Trophoblast cell (in vitro differentiated cells and primary cell): ENCODE results near the gene FAM149B1. TPM values are rescaled to one million over a fixed set of nuclear protein-coding genes. Genes with fewer than 3 reads are reported as not detected.
A peak's percentile ranks its signal among the peaks of the same experiment; 100 is the strongest.

Experiments
- DNase-seq, 2 donors: peaks; one replicate each; pipeline ENCODE4 v3.0.0-alpha.2; 2016
- H2AFZ ChIP-seq: 2 replicates; pipeline ENCODE4 v1.6.1; 2013; ENCODE audit warnings: low read length, moderate library complexity, mild to moderate bottlenecking; ENCODE audit not compliant: insufficient read depth, poor library complexity
- H2AK5ac ChIP-seq: 2 replicates; pipeline ENCODE4 v1.6.1; 2013; ENCODE audit warnings: mild to moderate bottlenecking, low read length
- H2BK120ac ChIP-seq: 2 replicates; pipeline ENCODE4 v1.6.1; 2013; ENCODE audit warnings: low read length, mild to moderate bottlenecking, moderate library complexity; ENCODE audit not compliant: insufficient read depth, poor library complexity
- H2BK12ac ChIP-seq: 2 replicates; pipeline ENCODE4 v1.6.1; 2013; ENCODE audit warnings: mild to moderate bottlenecking, low read length, moderate library complexity
- H2BK5ac ChIP-seq: 2 replicates; pipeline ENCODE4 v1.6.1; 2013; ENCODE audit warnings: low read length, low read depth, moderate library complexity, mild to moderate bottlenecking; ENCODE audit not compliant: poor library complexity
- H3K14ac ChIP-seq: 2 replicates; pipeline ENCODE4 v1.6.1; 2013; ENCODE audit warnings: mild to moderate bottlenecking, low read length
- H3K18ac ChIP-seq: 2 replicates; pipeline ENCODE4 v1.6.1; 2013; ENCODE audit warnings: mild to moderate bottlenecking, low read length
- H3K23ac ChIP-seq: 2 replicates; pipeline ENCODE4 v1.6.1; 2013; ENCODE audit warnings: low read length
- H3K27ac ChIP-seq: 2 replicates; pipeline ENCODE4 v1.5.1; 2013; ENCODE audit warnings: low read depth, mild to moderate bottlenecking, inconsistent platforms, low read length, moderate library complexity
- H3K27me3 ChIP-seq: 2 replicates; pipeline ENCODE4 v1.6.1; 2013; ENCODE audit warnings: inconsistent platforms, mild to moderate bottlenecking, low read length, moderate library complexity; ENCODE audit not compliant: insufficient read depth
- H3K36me3 ChIP-seq, 2 experiments: 1 replicate in 1 of 2; 2 replicates in 1 of 2; pipeline ENCODE4 v1.6.1; 2013; ENCODE audit warnings: low read length in 2 of 2, mild to moderate bottlenecking in 2 of 2, moderate library complexity in 1 of 2; ENCODE audit not compliant: insufficient read depth in 2 of 2, control insufficient read depth in 1 of 2
- H3K4ac ChIP-seq: 2 replicates; pipeline ENCODE4 v1.6.1; 2013; ENCODE audit warnings: low read depth, mild to moderate bottlenecking, low read length, moderate library complexity
- H3K4me1 ChIP-seq, 2 experiments: 1 replicate in 1 of 2; 2 replicates in 1 of 2; pipeline ENCODE4 v1.6.1; 2013; ENCODE audit warnings: low read length in 2 of 2, mild to moderate bottlenecking in 2 of 2, moderate library complexity in 1 of 2; ENCODE audit not compliant: insufficient read depth in 2 of 2, control insufficient read depth in 1 of 2
- H3K4me2 ChIP-seq: 2 replicates; pipeline ENCODE4 v1.6.1; 2013; ENCODE audit warnings: inconsistent platforms, mild to moderate bottlenecking, low read length, moderate library complexity
- H3K4me3 ChIP-seq: 2 replicates; pipeline ENCODE4 v1.5.1; 2013; ENCODE audit warnings: mild to moderate bottlenecking, low read depth, low read length, inconsistent platforms
- H3K79me1 ChIP-seq: one replicate; pipeline ENCODE4 v1.6.1; 2013; ENCODE audit warnings: low read length
- H3K79me2 ChIP-seq: 2 replicates; pipeline ENCODE4 v1.6.1; 2013; ENCODE audit warnings: low read length, mild to moderate bottlenecking; ENCODE audit not compliant: control insufficient read depth, insufficient read depth, poor library complexity
- H3K9ac ChIP-seq: 2 replicates; pipeline ENCODE4 v1.6.1; 2013; ENCODE audit warnings: mild to moderate bottlenecking, low read length
- H3K9me3 ChIP-seq: 2 replicates; pipeline ENCODE4 v1.6.1; 2013; ENCODE audit warnings: low read depth, mild to moderate bottlenecking, control low read depth, inconsistent platforms, low read length; ENCODE audit not compliant: insufficient read depth
- H4K12ac ChIP-seq: 2 replicates; pipeline ENCODE4 v1.6.1; 2013; ENCODE audit warnings: low read depth, mild to moderate bottlenecking, low read length, moderate library complexity
- H4K8ac ChIP-seq: 2 replicates; pipeline ENCODE4 v1.6.1; 2013; ENCODE audit warnings: low read depth, mild to moderate bottlenecking, low read length, moderate library complexity
- H4K91ac ChIP-seq: one replicate; pipeline ENCODE4 v1.6.1; 2013; ENCODE audit warnings: low read depth, mild to moderate bottlenecking, low read length, moderate library complexity
- WGBS: extraction: QIAGEN DNeasy Blood & Tissue Kit; methylation state at CpG from one replicate; pipeline ENCODE4 v1.1.7; 2013; ENCODE audit warnings: missing lambda C conversion rate; ENCODE audit not compliant: insufficient read length, insufficient coverage; ENCODE audit errors: extremely low coverage; 5-methylcytosine and 5-hydroxymethylcytosine counted together
- polyA plus RNA-seq: library from polyadenylated mRNA; stranded (reverse); fragments of 200-250 nt; gene quantifications from 2 replicates; pipeline ENCODE4 v1.2.3, GENCODE V29; 2013

Gene FAM149B1
- 28.6 and 31.3 TPM in 2 replicates for polyA plus RNA-seq

DNA sequence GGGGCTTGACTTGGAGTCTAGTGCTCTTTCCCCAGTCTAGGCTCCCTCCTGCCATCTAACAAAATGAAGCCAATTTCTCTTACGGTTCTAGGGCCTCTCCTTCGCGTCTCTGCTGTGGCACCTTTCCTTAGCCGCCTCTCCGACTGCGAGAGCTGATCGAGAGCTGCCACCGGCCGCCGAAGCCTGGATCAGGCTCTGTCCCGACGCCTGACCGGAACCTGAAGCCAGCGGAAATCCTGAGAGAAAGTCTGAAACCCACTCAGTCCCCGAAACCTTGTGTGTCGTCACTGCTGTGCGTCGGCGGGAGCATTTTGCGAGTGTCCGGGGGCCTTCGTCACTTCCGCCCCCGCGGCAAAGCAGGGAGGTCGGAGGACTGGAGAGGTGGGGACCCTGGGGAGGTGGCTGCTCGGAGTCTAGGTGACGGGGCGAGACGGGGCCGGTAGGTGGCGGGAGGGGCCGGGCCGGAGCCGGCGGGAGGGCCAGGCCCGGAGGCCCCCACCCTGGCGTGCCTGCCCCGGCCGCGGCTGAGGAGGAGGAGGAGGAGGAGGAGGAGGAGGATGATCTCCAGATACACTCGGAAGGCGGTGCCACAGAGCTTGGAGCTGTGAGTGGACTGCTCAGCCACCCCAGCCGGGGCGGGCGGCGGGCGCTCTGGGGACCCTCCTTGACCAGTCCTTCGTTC, at the start of gene FAM149B1, which contains the start of gene ECD:
Gene FAM149B1 (plus strand): TSS at position 337 of the 682 bp plus-strand sequence. CDS start 221 bp downstream, at position 558.
Gene ECD (minus strand): TSS at position 226 of the 682 bp plus-strand sequence. CDS start 4,071 bp downstream, outside the sequence.
- Histone ChIP-seq H3K36me3 (peaks cover 2 to 3% of the 10 kb centered on the region in 2 experiments), H3K79me2 (peaks cover 7% of the 10 kb centered on the region), H2AFZ (peak within 1 kb of the TSS; percentile 89), H2BK5ac (peak within 1 kb of the TSS; percentile 78), H3K4me1 (peaks cover 2 to 3% of the 10 kb centered on the region in 2 experiments), H3K14ac (peak within 1 kb of the TSS; percentile 92), H3K27me3 (no peaks in the 10 kb centered on the region), H4K91ac (peak within 1 kb of the TSS; percentile 82), H2AK5ac (peak within 1 kb of the TSS; percentile 71), H3K9ac (peak within 1 kb of the TSS; percentile 95), H3K9me3 (no peaks in the 10 kb centered on the region), H3K4me3 (peak within 1 kb of the TSS; percentile 92), H3K23ac (no peak within 1 kb of the TSS), H3K18ac (peak within 1 kb of the TSS; percentile 84), H4K12ac (peak within 1 kb of the TSS; percentile 92), H3K4ac (peak within 1 kb of the TSS; percentile 66), H3K79me1 (peaks cover 9% of the 10 kb centered on the region), H3K27ac (peak within 1 kb of the TSS; percentile 88), H2BK120ac (peak within 1 kb of the TSS; percentile 76), H3K4me2 (peak within 1 kb of the TSS; percentile 80), H4K8ac (peak within 1 kb of the TSS; percentile 96), H2BK12ac (no peak within 1 kb of the TSS)
- peak; percentile 90 to 97 for DNase-seq
- WGBS = no CpG with 5 or more reads among the region's 49 CpGs

- no peaks in the 10 kb centered on the region for H3K27me3 ChIP-seq
- H2BK12ac ChIP-seq = no peak overlapping the region
- no CpG with 5 or more reads among the region's 1 CpG for WGBS
- no peak overlapping the region for H2AK5ac ChIP-seq
- no peak overlapping the region for H4K91ac ChIP-seq
- H4K12ac ChIP-seq = no peak overlapping the region
- H3K4me2 ChIP-seq = no peak overlapping the region
- no peak overlapping the region for H3K4ac ChIP-seq
- no peak overlapping the region for H3K14ac ChIP-seq
- no peaks in the 10 kb centered on the region for H3K79me2 ChIP-seq
- no peaks in the 10 kb centered on the region for H3K79me1 ChIP-seq
- H3K27ac ChIP-seq = no peak overlapping the region
- peak in 1 of 2 donors; percentile 7 for DNase-seq
- peaks cover 3 to 5% of the 10 kb centered on the region in 2 experiments for H3K4me1 ChIP-seq
- no peak overlapping the region for H3K23ac ChIP-seq
- no peak overlapping the region for H3K9ac ChIP-seq
- no peak overlapping the region for H4K8ac ChIP-seq
- H3K9me3 ChIP-seq = no peaks in the 10 kb centered on the region
- no peak overlapping the region for H2BK120ac ChIP-seq
- H2BK5ac ChIP-seq = no peak overlapping the region
- H2AFZ ChIP-seq = no peak overlapping the region
- H3K36me3 ChIP-seq = peaks cover 3 to 9% of the 10 kb centered on the region in 2 experiments
- H3K18ac ChIP-seq = no peak overlapping the region
- H3K4me3 ChIP-seq = no peak overlapping the region
These were observed 48.5 kb upstream of the FAM149B1 start for GRCh38 chr10:73119457-73119856.

GRCh38 chr10:73119952-73120351, 48.0 kb upstream of the FAM149B1 start:
- no peak overlapping the region for H2BK120ac ChIP-seq
- no peaks in the 10 kb centered on the region for H3K79me2 ChIP-seq
- no peak overlapping the region for H3K18ac ChIP-seq
- H3K4me2 ChIP-seq = no peak overlapping the region
- H3K4me1 ChIP-seq = peaks cover 3 to 5% of the 10 kb centered on the region in 2 experiments
- H4K12ac ChIP-seq = no peak overlapping the region
- WGBS = no CpG with 5 or more reads among the region's 4 CpGs
- H4K91ac ChIP-seq = no peak overlapping the region
- no peak overlapping the region for H3K4me3 ChIP-seq
- H3K14ac ChIP-seq = no peak overlapping the region
- peak in 1 of 2 donors; percentile 6 for DNase-seq
- H3K23ac ChIP-seq = no peak overlapping the region
- H2AK5ac ChIP-seq = no peak overlapping the region
- H3K4ac ChIP-seq = no peak overlapping the region
- H3K27ac ChIP-seq = no peak overlapping the region
- no peak overlapping the region for H2BK12ac ChIP-seq
- no peaks in the 10 kb centered on the region for H3K79me1 ChIP-seq
- no peak overlapping the region for H2AFZ ChIP-seq
- no peaks in the 10 kb centered on the region for H3K9me3 ChIP-seq
- no peak overlapping the region for H4K8ac ChIP-seq
- H2BK5ac ChIP-seq = no peak overlapping the region
- peaks cover 3 to 10% of the 10 kb centered on the region in 2 experiments for H3K36me3 ChIP-seq
- no peak overlapping the region for H3K9ac ChIP-seq
- H3K27me3 ChIP-seq = no peaks in the 10 kb centered on the region

DNA sequence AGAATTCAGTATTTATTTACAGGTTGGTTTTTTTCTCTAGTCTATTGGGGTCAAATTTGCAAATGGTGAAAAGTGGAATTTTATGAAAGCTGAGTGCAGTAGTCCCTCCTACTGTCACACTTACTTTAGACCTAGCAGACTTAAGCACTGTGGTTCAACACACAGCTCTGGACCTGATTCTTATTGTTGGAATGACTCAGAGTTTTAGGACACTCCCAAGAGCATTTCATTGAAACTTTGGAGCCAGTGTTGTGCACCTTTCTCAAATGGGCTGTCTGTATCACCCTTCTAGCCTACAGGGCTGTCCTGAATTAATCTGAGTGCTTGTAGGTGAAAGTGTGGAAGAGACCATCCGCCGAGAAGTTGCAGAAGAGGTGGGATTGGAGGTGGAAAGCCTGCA, 41.6 kb upstream of the FAM149B1 start:
- no CpG with 5 or more reads among the region's 2 CpGs for WGBS

More for the DNA sequence above, 41.6 kb upstream of the FAM149B1 start:
- Histone ChIP-seq H3K79me1 (no peaks in the 10 kb centered on the region), H3K79me2 (no peaks in the 10 kb centered on the region), H3K4me2 (no peak overlapping the region), H2BK5ac (no peak overlapping the region), H2AK5ac (no peak overlapping the region), H4K91ac (no peak overlapping the region), H3K4ac (no peak overlapping the region), H3K9ac (peak overlapping the region; percentile 26), H3K9me3 (no peaks in the 10 kb centered on the region), H3K27ac (no peak overlapping the region), H3K18ac (no peak overlapping the region), H2AFZ (no peak overlapping the region), H3K4me3 (no peak overlapping the region), H4K8ac (no peak overlapping the region), H3K36me3 (peaks cover 10 to 20% of the 10 kb centered on the region in 2 experiments), H4K12ac (no peak overlapping the region), H3K23ac (peak overlapping the region; percentile 87), H3K4me1 (no peaks in the 10 kb centered on the region), H2BK120ac (no peak overlapping the region), H3K14ac (no peak overlapping the region), H2BK12ac (no peak overlapping the region), H3K27me3 (no peaks in the 10 kb centered on the region)
- no peak for DNase-seq
